Thymus (tissue), 11 donors: ENCODE results near the gene RRAS. TPM values are rescaled to one million over a fixed set of nuclear protein-coding genes. Genes with fewer than 3 reads are reported as not detected.
A peak's percentile ranks its signal among the peaks of the same experiment; 100 is the strongest.

ENCODE experiments used
- DNase-seq, 9 donors: peaks; one replicate each; pipeline ENCODE4 v3.0.0-alpha.2; 2013; ENCODE audit warnings: low spot score in 9 of 9, low read depth in 6 of 9, missing footprints in 1 of 9
- H3K27ac ChIP-seq, 2 donors: one replicate each; pipeline ENCODE4 v1.5.1; 2013; ENCODE audit warnings: control low read depth in 1 of 2, low read depth in 1 of 2, low read length in 1 of 2, mild to moderate bottlenecking in 1 of 2, moderate library complexity in 1 of 2
- H3K27me3 ChIP-seq, 2 donors: one replicate each; pipeline ENCODE4 v1.5.1; 2013; ENCODE audit warnings: low read length in 1 of 2; ENCODE audit not compliant: control insufficient read depth in 2 of 2, insufficient read depth in 1 of 2
- H3K36me3 ChIP-seq, 2 donors: one replicate each; pipeline ENCODE4 v1.5.1; 2013; ENCODE audit warnings: low read length in 1 of 2, mild to moderate bottlenecking in 1 of 2, moderate library complexity in 1 of 2; ENCODE audit not compliant: control insufficient read depth in 2 of 2, insufficient read depth in 2 of 2
- H3K4me1 ChIP-seq, 2 donors: one replicate each; pipeline ENCODE4 v1.5.1; 2013; ENCODE audit warnings: low read length in 2 of 2; ENCODE audit not compliant: control insufficient read depth in 2 of 2, insufficient read depth in 2 of 2
- H3K4me3 ChIP-seq, 2 donors: one replicate each; pipeline ENCODE4 v1.5.1; 2013; ENCODE audit warnings: low read length in 2 of 2, control low read depth in 1 of 2, mild to moderate bottlenecking in 1 of 2
- H3K9me3 ChIP-seq, 2 donors: one replicate each; pipeline ENCODE4 v1.5.1; 2013; ENCODE audit warnings: low read length in 1 of 2, mild to moderate bottlenecking in 1 of 2; ENCODE audit not compliant: control insufficient read depth in 2 of 2, insufficient read depth in 1 of 2
- WGBS: extraction: QIAGEN DNeasy Blood & Tissue Kit; methylation state at CpG from one replicate; pipeline ENCODE4 v1.1.7; 2013; 5-methylcytosine and 5-hydroxymethylcytosine counted together
- polyA plus RNA-seq: library from polyadenylated mRNA; stranded (reverse); fragments of 200-250 nt; gene quantifications from one replicate; pipeline ENCODE4 v1.2.3, GENCODE V29; 2013
- total RNA-seq: library from RNA; stranded (reverse); fragments of 120-200 nt; gene quantifications from one replicate; pipeline ENCODE4 v1.2.4, GENCODE V29; 2013
- donor health status: healthy.

The RRAS gene
- total and polyA plus RNA-seq, 2 donors, result 12.7 to 60.9 TPM

GRCh38 chr19:49651820-49652550, 12.0 kb upstream of the RRAS start:
- peaks cover 77 to 90% of the 10 kb centered on the region in 2 donors for H3K36me3 ChIP-seq
- H3K27me3 ChIP-seq, result no peaks in the 10 kb centered on the region
- no peaks in the 10 kb centered on the region for H3K4me1 ChIP-seq
- no peaks in the 10 kb centered on the region for H3K9me3 ChIP-seq
- H3K27ac ChIP-seq, result no peak overlapping the region
- no peak for DNase-seq
- 98% methylated on average over 110 of the region's 110 CpGs for WGBS
- no peak overlapping the region for H3K4me3 ChIP-seq

GRCh38 chr19:49651029-49651819, 11.3 kb upstream of the RRAS start:
- no peak for DNase-seq
- no peaks in the 10 kb centered on the region for H3K9me3 ChIP-seq

GRCh38 chr19:49646586-49646985, 6.6 kb upstream of the RRAS start:
- H3K27ac ChIP-seq, result no peak overlapping the region
- no peaks in the 10 kb centered on the region for H3K27me3 ChIP-seq
- peaks cover 51 to 60% of the 10 kb centered on the region in 2 donors for H3K36me3 ChIP-seq
- WGBS, result 98% methylated on average over 17 of the region's 17 CpGs
- DNase-seq, result no peak
- H3K4me3 ChIP-seq, result no peak overlapping the region
- H3K4me1 ChIP-seq, result peaks cover 9 to 16% of the 10 kb centered on the region in 2 donors
- no peaks in the 10 kb centered on the region for H3K9me3 ChIP-seq

More at GRCh38 chr19:49651029-49651819, 11.3 kb upstream of the RRAS start:
- H3K4me3 ChIP-seq, result no peak overlapping the region
- no peaks in the 10 kb centered on the region for H3K27me3 ChIP-seq
- 98% methylated on average over 72 of the region's 72 CpGs for WGBS
- H3K36me3 ChIP-seq, result peaks cover 77 to 90% of the 10 kb centered on the region in 2 donors
- H3K27ac ChIP-seq, result no peak overlapping the region
- H3K4me1 ChIP-seq, result no peaks in the 10 kb centered on the region

GRCh38 chr19:49645995-49646394, 6.1 kb upstream of the RRAS start:
- no peak overlapping the region for H3K4me3 ChIP-seq
- peaks cover 46 to 56% of the 10 kb centered on the region in 2 donors for H3K36me3 ChIP-seq
- 98% methylated on average over 13 of the region's 13 CpGs for WGBS
- H3K9me3 ChIP-seq, result no peaks in the 10 kb centered on the region
- no peak overlapping the region for H3K27ac ChIP-seq
- H3K27me3 ChIP-seq, result no peaks in the 10 kb centered on the region
- DNase-seq, result no peak
- H3K4me1 ChIP-seq, result peaks cover 12 to 22% of the 10 kb centered on the region in 2 donors

- no peak overlapping the region for H3K4me3 ChIP-seq
- 98% methylated on average over 11 of the region's 11 CpGs for WGBS
- no peaks in the 10 kb centered on the region for H3K9me3 ChIP-seq
- no peak overlapping the region for H3K27ac ChIP-seq
- peaks cover 42 to 54% of the 10 kb centered on the region in 2 donors for H3K36me3 ChIP-seq
- H3K4me1 ChIP-seq, result peaks cover 16 to 26% of the 10 kb centered on the region in 2 donors
- H3K27me3 ChIP-seq, result no peaks in the 10 kb centered on the region
- no peak for DNase-seq
Measured at GRCh38 chr19:49645592-49645991, 5.6 kb upstream of the RRAS start.

GRCh38 chr19:49643466-49643865, 3.5 kb upstream of the RRAS start:
- Histone ChIP-seq H3K27me3 (peaks cover 5 to 14% of the 10 kb centered on the region in 2 donors), H3K9me3 (no peaks in the 10 kb centered on the region), H3K4me3 (no peak overlapping the region), H3K36me3 (peaks cover 24 to 38% of the 10 kb centered on the region in 2 donors), H3K4me1 (peaks cover 16 to 40% of the 10 kb centered on the region in 2 donors), H3K27ac (no peak overlapping the region)
- DNase-seq, result no peak
- 94% methylated on average over 2 of the region's 2 CpGs for WGBS

DNA sequence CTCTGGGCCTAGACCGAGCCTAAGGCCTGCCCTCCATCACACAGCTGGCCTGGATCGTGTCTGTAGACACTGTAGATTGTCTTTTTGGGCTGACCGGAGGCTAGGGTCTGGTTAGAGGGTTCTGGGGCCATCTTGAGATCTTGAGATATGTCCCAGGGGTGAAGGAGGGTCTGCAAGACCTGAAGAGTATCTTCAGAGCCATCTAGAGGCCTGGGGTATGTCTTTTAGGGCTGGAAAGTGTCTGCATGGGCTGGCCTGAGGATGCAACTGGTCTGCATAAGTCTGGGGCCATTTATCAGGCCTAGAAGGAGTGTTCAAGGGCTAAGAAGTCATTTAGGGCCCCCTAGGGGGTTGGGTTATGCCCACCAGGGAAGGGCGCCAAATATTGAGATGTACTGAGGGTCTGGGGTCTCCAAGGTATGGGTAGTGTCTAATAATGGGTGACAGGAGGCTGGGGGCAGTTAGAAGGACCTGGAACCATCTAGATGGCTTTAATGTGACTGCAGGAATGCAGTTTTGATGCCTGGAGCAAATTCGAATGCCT, 2.6 kb upstream of the RRAS start:
- peak in 1 of 9 donors; percentile 23 for DNase-seq
- 16% methylated on average over 5 of the region's 5 CpGs for WGBS
- H3K4me1 ChIP-seq, result peaks cover 16 to 44% of the 10 kb centered on the region in 2 donors

GRCh38 chr19:49641688-49642491, 1.9 kb upstream of the RRAS start, which contains the start of gene SCAF1:
Gene SCAF1 (plus strand): TSS chr19:49642209. CDS start chr19:49645027, 2,818 bp downstream.
- H3K4me3 ChIP-seq, result peak within 1 kb of the TSS; percentile 66 to 91
- under 1% methylated on average over 87 of the region's 87 CpGs for WGBS
- peaks cover 16 to 44% of the 10 kb centered on the region in 2 donors for H3K4me1 ChIP-seq
- peaks cover 14 to 26% of the 10 kb centered on the region in 2 donors for H3K36me3 ChIP-seq
- H3K27ac ChIP-seq, result peak within 1 kb of the TSS; percentile 88 to 93
- peak; percentile 94 to 100 (median 98) for DNase-seq
- H3K9me3 ChIP-seq, result no peaks in the 10 kb centered on the region
- H3K27me3 ChIP-seq, result peaks cover 7 to 28% of the 10 kb centered on the region in 2 donors

More for the DNA sequence above, 2.6 kb upstream of the RRAS start:
- Histone ChIP-seq H3K27ac (peak overlapping the region; percentile 47 to 75), H3K4me3 (peak overlapping the region; percentile 66 to 91), H3K27me3 (peaks cover 7 to 22% of the 10 kb centered on the region in 2 donors), H3K9me3 (no peaks in the 10 kb centered on the region), H3K36me3 (peaks cover 21 to 33% of the 10 kb centered on the region in 2 donors)
